ENCODE results near the gene RPUSD1. TPM values are rescaled to one million over a fixed set of nuclear protein-coding genes. Genes with fewer than 3 reads are reported as not detected.
"Not testable (repeated sequence)": the region's sequence is repeated elsewhere in the genome, so short reads cannot be mapped to it uniquely, and the experiment has no call there.

Gene RPUSD1
- total RNA-seq, 1 donor from 2014 or later: 27.4 TPM

DNA sequence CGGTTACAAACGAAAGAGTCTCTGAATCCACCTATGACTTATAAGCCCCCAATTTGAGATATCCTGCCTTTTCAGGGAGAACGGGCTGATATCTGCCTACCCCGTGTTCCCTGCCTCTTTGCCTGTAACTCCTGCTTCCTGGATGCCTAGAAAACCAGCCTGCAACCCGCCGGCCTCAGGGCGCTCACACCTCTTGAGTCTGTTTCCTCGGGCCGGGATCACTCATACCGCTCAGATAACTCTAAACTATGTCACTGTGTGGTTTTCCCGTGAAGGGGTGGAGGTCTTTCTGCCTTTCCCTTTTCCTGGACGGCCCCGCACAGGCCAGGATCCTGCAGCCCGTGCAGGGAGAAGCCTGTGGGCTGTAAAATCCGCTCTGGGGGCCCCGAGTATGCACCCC lies 10.4 kb downstream of the RPUSD1 start:
- no peaks in the 10 kb centered on the region for H3K36me3 ChIP-seq (ENCODE audit: control insufficient read depth, insufficient read depth, low read length)
- DNase-seq (ENCODE audit: low read depth) (no peak), FAIRE-seq (no peak)
- H3K4me3 ChIP-seq (ENCODE audit: low read depth, low read length): no peak overlapping the region
- peaks cover 2% of the 10 kb centered on the region for H3K27me3 ChIP-seq (ENCODE audit: control insufficient read depth, insufficient read depth, low read length)
- TF ChIP-seq, protein P1, sequence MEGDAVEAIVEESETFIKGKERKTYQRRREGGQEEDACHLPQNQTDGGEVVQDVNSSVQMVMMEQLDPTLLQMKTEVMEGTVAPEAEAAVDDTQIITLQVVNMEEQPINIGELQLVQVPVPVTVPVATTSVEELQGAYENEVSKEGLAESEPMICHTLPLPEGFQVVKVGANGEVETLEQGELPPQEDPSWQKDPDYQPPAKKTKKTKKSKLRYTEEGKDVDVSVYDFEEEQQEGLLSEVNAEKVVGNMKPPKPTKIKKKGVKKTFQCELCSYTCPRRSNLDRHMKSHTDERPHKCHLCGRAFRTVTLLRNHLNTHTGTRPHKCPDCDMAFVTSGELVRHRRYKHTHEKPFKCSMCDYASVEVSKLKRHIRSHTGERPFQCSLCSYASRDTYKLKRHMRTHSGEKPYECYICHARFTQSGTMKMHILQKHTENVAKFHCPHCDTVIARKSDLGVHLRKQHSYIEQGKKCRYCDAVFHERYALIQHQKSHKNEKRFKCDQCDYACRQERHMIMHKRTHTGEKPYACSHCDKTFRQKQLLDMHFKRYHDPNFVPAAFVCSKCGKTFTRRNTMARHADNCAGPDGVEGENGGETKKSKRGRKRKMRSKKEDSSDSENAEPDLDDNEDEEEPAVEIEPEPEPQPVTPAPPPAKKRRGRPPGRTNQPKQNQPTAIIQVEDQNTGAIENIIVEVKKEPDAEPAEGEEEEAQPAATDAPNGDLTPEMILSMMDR (IDR thresholded peaks at IDR 0.05; ENCODE audit: insufficient read depth, low read length, severe bottlenecking): no peak

DNA sequence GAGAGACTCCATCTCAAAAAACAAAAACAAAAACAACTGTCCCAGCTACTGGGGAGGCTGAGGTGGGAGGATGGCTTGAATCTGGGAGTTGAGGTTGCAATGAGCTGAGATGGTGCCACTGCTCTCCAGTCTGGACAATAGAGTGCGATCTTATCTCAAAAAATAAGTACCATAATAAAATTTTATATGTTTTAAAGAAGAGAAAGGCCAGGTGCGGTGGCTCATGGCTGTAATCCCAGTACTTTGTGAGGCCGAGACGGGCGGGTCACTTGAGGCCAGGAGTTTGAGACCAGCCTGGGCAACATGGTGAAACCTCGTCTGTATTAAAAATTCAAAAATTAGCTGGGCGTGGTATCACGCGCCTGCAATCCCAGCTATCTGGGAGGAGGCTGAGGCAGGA lies 11.4 kb downstream of the RPUSD1 start:
- TF ChIP-seq, protein P1 (IDR thresholded peaks at IDR 0.05; ENCODE audit: insufficient read depth, low read length, severe bottlenecking): no peak
- Histone ChIP-seq H3K36me3 (ENCODE audit: control insufficient read depth, insufficient read depth, low read length) (no peaks in the 10 kb centered on the region), H3K27me3 (ENCODE audit: control insufficient read depth, insufficient read depth, low read length) (peaks cover 2% of the 10 kb centered on the region), H3K4me3 (ENCODE audit: low read depth, low read length) (no peak overlapping the region)
- DNase-seq (ENCODE audit: low read depth) (no peak), FAIRE-seq (no peak)

DNA sequence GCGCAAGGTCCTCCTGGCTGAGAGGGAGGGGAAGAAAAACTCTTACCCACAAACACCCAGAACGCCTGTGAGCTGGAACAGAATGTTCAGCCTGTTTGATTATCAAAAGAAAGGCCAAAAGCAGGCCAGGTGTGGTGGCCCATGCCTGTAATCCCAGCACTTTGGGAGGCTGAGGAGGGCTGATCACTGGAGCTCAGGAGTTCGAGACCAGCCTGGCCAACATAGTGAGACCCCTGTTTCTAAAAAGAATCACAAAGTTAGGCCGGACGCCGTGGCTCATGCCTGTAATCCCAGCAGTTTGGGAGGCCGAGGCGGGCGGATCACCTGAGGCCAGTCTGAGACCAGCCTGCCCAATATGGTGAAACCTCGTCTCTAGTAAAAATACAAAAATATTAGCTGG lies 11.9 kb downstream of the RPUSD1 start:
- not testable (repeated sequence) for H3K4me3 ChIP-seq (ENCODE audit: low read depth, low read length); DNase-seq (ENCODE audit: low read depth); H3K36me3 ChIP-seq (ENCODE audit: control insufficient read depth, insufficient read depth, low read length); FAIRE-seq; H3K27me3 ChIP-seq (ENCODE audit: control insufficient read depth, insufficient read depth, low read length)

DNA sequence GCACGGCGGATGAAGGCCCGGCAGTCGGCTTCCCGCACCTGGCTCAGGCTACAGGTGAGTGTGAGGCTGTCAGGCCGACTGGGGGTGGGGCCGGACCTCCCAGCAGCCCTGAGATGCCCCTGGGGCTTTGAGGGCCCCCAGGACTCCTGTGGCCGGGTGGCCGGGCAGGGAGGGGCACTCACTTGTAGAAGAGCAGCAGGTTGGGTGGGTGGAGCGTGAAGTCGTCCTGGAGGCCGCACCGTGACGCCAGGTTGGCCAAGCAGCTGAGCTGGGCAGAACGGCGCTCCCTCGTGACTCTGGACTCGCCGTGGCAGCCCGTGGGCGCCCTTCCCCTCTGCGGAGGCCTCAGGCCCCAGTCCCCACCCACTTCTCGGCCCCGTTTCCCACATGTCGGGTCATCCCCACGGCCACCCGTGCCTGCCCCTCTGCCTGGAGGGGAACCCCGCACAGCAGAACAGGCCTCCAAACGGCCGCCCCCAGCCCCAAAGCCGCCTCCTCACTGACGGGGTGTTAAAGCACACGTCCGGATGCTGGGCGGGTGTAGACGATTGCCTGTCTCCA lies 12.9 kb downstream of the RPUSD1 start:
- Histone ChIP-seq H3K36me3 (ENCODE audit: control insufficient read depth, insufficient read depth, low read length) (no peaks in the 10 kb centered on the region), H3K27me3 (ENCODE audit: control insufficient read depth, insufficient read depth, low read length) (peaks cover 2% of the 10 kb centered on the region), H3K4me3 (ENCODE audit: low read depth, low read length) (no peak overlapping the region)
- TF ChIP-seq, protein P1 (IDR thresholded peaks at IDR 0.05; ENCODE audit: insufficient read depth, low read length, severe bottlenecking): no peak
- DNase-seq (ENCODE audit: low read depth) (no peak), FAIRE-seq (no peak)

DNA sequence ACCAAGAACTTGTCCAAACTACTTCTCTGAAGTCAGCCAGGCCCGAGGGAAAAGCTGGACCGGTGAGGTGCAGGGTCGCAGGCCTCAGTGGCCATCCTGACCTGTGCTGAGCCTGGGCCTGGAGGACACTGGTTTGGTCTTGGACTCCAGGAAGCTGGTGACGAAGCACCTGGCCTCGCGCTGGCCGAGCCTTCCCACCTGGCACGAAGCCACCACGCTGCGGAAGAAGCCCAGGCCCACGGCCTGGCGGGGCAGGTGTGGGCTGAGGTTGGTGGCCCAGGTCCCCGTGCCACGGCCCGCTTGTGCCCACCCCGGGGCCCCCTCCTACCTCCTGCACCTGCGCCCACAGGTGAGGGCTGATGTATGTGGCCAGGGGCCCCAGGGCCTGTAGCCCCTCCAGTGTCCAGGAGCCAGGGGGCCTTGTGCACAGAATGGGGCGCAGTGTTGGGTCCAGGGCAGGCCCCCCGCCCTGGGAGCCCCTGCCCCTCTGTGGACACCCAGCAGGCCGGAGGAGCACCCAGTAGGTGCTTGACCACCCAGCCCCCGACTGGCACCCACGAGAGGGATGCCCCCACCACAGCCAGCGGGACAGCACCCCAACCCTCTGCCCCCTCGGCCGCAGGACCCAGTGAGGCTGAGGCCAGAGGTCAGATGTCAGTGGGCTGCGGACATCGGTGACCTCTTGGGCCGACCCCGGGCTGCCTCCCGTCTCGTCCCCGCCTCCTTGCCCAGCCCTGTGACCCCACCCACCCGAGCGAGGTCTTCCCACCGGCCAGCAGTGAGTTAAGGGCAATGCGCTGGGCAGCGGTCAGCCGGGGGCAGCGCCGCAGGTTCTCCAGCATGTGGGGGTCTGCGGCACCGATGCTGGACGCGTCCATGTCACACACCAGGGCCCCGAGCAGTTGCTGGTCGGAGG lies 13.8 kb downstream of the RPUSD1 start:
- Histone ChIP-seq H3K36me3 (ENCODE audit: control insufficient read depth, insufficient read depth, low read length) (no peaks in the 10 kb centered on the region), H3K27me3 (ENCODE audit: control insufficient read depth, insufficient read depth, low read length) (no peaks in the 10 kb centered on the region), H3K4me3 (ENCODE audit: low read depth, low read length) (no peak overlapping the region)
- DNase-seq (ENCODE audit: low read depth) (no peak), FAIRE-seq (no peak)
- TF ChIP-seq, protein P1 (IDR thresholded peaks at IDR 0.05; ENCODE audit: insufficient read depth, low read length, severe bottlenecking): no peak

DNA sequence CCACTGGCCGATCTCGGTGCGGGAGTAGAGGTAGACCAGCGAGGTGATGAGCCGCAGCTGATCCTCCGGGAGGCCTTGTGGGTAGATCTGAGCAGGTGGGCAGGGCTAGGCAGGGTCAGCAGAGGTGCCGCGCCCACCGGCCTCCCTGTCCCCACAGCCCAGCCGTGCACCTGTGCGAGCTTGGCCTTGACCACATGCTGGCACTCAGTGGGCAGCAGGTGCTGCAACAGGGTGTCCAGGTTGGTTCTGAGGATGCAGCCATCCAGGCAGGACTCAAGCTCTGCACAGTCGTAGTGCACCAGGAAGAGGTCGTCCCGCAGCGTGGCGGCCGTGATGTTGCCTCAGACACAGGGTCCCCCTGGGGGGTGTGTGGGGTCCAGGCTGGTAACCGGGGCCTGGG lies 15.2 kb downstream of the RPUSD1 start:
- DNase-seq (ENCODE audit: low read depth): no peak
- no peaks in the 10 kb centered on the region for H3K36me3 ChIP-seq (ENCODE audit: control insufficient read depth, insufficient read depth, low read length)
- TF ChIP-seq, protein P1 (IDR thresholded peaks at IDR 0.05; ENCODE audit: insufficient read depth, low read length, severe bottlenecking): no peak
- no peak overlapping the region for H3K4me3 ChIP-seq (ENCODE audit: low read depth, low read length)
- FAIRE-seq: no peak
- no peaks in the 10 kb centered on the region for H3K27me3 ChIP-seq (ENCODE audit: control insufficient read depth, insufficient read depth, low read length)

Data from bronchial epithelial cell (primary cell).